Measurements from ENCODE around the gene CD3D.

DNA sequence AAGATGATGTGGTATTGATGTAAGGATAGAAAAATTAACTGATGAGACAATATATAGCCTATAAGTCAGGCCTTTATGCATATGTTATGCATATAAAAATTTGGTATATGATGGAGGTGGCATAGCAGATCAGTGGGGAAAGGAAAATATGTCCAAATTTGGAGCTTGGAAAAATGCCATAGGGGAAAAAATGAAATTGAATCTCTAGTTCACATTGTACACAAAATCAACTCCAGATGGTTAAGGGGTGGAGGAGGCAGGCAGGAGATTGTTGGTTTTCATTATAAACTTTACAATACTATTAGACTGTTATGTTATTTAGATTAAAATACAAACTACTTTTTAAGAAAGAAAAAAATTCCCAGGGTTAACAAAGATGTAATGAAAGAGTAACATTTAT lies 53.1 kb downstream of the CD3D start:
- TF ChIP-seq, protein P1, sequence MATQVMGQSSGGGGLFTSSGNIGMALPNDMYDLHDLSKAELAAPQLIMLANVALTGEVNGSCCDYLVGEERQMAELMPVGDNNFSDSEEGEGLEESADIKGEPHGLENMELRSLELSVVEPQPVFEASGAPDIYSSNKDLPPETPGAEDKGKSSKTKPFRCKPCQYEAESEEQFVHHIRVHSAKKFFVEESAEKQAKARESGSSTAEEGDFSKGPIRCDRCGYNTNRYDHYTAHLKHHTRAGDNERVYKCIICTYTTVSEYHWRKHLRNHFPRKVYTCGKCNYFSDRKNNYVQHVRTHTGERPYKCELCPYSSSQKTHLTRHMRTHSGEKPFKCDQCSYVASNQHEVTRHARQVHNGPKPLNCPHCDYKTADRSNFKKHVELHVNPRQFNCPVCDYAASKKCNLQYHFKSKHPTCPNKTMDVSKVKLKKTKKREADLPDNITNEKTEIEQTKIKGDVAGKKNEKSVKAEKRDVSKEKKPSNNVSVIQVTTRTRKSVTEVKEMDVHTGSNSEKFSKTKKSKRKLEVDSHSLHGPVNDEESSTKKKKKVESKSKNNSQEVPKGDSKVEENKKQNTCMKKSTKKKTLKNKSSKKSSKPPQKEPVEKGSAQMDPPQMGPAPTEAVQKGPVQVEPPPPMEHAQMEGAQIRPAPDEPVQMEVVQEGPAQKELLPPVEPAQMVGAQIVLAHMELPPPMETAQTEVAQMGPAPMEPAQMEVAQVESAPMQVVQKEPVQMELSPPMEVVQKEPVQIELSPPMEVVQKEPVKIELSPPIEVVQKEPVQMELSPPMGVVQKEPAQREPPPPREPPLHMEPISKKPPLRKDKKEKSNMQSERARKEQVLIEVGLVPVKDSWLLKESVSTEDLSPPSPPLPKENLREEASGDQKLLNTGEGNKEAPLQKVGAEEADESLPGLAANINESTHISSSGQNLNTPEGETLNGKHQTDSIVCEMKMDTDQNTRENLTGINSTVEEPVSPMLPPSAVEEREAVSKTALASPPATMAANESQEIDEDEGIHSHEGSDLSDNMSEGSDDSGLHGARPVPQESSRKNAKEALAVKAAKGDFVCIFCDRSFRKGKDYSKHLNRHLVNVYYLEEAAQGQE (IDR thresholded peaks at IDR 0.05; ENCODE audit: insufficient read depth in 1 of 2, low read depth in 2 of 2, low read length in 2 of 2), result no peak
- no peak for TF ChIP-seq POLR2AphosphoS5 (IDR thresholded peaks at IDR 0.05; ENCODE audit: low read depth, low read length)

Measured in PFSK-1 (cell line).